WTC11 (cell line): ENCODE measurements around the gene VAMP2. TPM values are rescaled to one million over a fixed set of nuclear protein-coding genes. Genes with fewer than 3 reads are reported as not detected.

Source experiments
- ATAC-seq: fragments of 200-7000 bp; cut with Tn5 transposase; 2 replicates; pipeline ENCODE4 v1.10.0; 2021; ENCODE audit warnings: mild to moderate bottlenecking, moderate library complexity
- CTCF ChIA-PET: fragments of 300-600 bp; sonication (Branson Sonifier 250); formaldehyde crosslinking; loops from one replicate; lab custom pipeline; 2021; ENCODE audit warnings: antibody characterized with exemption; lab: Charles Lee
- POLR2A ChIA-PET: fragments of 350-600 bp; sonication (Branson Sonifier 250); formaldehyde crosslinking; loops from one replicate; lab custom pipeline; 2021; ENCODE audit warnings: antibody characterized with exemption; lab: Charles Lee
- DNase-seq: peaks from one replicate; pipeline ENCODE4 v3.0.0; 2021; ENCODE audit warnings: low spot score
- H3K27ac Mint-ChIP-seq: 2 replicates; pipeline ENCODE4 v1.8.0; 2021; ENCODE audit warnings: mixed read lengths
- H3K27me3 Mint-ChIP-seq: 2 replicates; pipeline ENCODE4 v1.8.0; 2021; ENCODE audit warnings: low read depth, mild to moderate bottlenecking, moderate library complexity, mixed read lengths
- H3K36me3 Mint-ChIP-seq: 2 replicates; pipeline ENCODE4 v1.8.0; 2021; ENCODE audit warnings: mixed read lengths
- H3K4me1 Mint-ChIP-seq: 2 replicates; pipeline ENCODE4 v1.8.0; 2022; ENCODE audit warnings: mixed read lengths
- H3K4me3 Mint-ChIP-seq: 2 replicates; pipeline ENCODE4 v1.8.0; 2021; ENCODE audit warnings: mild to moderate bottlenecking, moderate library complexity, mixed read lengths
- H3K9me3 Mint-ChIP-seq: 2 replicates; pipeline ENCODE4 v1.8.0; 2021; ENCODE audit warnings: mixed read lengths
- ATF1 ChIP-seq: sonication (generic); formaldehyde crosslinking; IDR thresholded peaks from 2 replicates; pipeline ENCODE4 v1.8.1; 2023; ENCODE audit warnings: mild to moderate bottlenecking, moderate library complexity, missing genetic modification reagents
- ATF2 ChIP-seq: sonication (generic); formaldehyde crosslinking; IDR thresholded peaks from 2 replicates; pipeline ENCODE4 v1.8.1; 2022; ENCODE audit warnings: low read depth, missing genetic modification reagents, borderline replicate concordance
- CBFB ChIP-seq: sonication (generic); formaldehyde crosslinking; IDR thresholded peaks from 2 replicates; pipeline ENCODE4 v1.8.1; 2022; ENCODE audit warnings: mild to moderate bottlenecking, low read depth, missing genetic modification reagents
- HMGXB4 ChIP-seq: sonication (generic); formaldehyde crosslinking; IDR thresholded peaks from 2 replicates; pipeline ENCODE4 v1.8.1; 2023; ENCODE audit warnings: mild to moderate bottlenecking, moderate library complexity, missing genetic modification reagents
- IRF2 ChIP-seq: sonication (generic); formaldehyde crosslinking; IDR thresholded peaks from 2 replicates; pipeline ENCODE4 v1.8.0; 2022; ENCODE audit warnings: low read depth, missing genetic modification reagents, borderline replicate concordance
- JAZF1 ChIP-seq: fragments of 250-450 bp; sonication (Bioruptor Pico); IDR thresholded peaks from 2 replicates; pipeline ENCODE4 v1.9.0; 2021; ENCODE audit warnings: moderate library complexity, mild to moderate bottlenecking, inconsistent platforms
- JUN ChIP-seq: sonication (generic); formaldehyde crosslinking; IDR thresholded peaks from 2 replicates; pipeline ENCODE4 v1.8.0; 2023; ENCODE audit warnings: mild to moderate bottlenecking, missing genetic modification reagents
- NFYB ChIP-seq: sonication (generic); formaldehyde crosslinking; conservative IDR thresholded peaks from 2 replicates; pipeline ENCODE4 v1.8.0; 2022; ENCODE audit warnings: low read depth, missing genetic modification reagents
- NR3C1 ChIP-seq: sonication (generic); formaldehyde crosslinking; conservative IDR thresholded peaks from 2 replicates; pipeline ENCODE4 v1.8.1; 2023; ENCODE audit warnings: low read depth, mild to moderate bottlenecking, missing genetic modification reagents
- RELA ChIP-seq: sonication (generic); formaldehyde crosslinking; IDR thresholded peaks from 2 replicates; pipeline ENCODE4 v1.8.1; 2022; ENCODE audit warnings: missing genetic modification reagents, mild to moderate bottlenecking, borderline replicate concordance
- SOX15 ChIP-seq: fragments of 250-450 bp; sonication (Bioruptor Pico); IDR thresholded peaks from 2 replicates; pipeline ENCODE4 v1.9.0; 2021; ENCODE audit warnings: mild to moderate bottlenecking
- STAT6 ChIP-seq: sonication (generic); formaldehyde crosslinking; conservative IDR thresholded peaks from 2 replicates; pipeline ENCODE4 v1.8.1; 2023; ENCODE audit warnings: mild to moderate bottlenecking, low read depth, missing genetic modification reagents, moderate library complexity
- TP53 ChIP-seq: sonication (generic); formaldehyde crosslinking; IDR thresholded peaks from 2 replicates; pipeline ENCODE4 v1.8.1; 2023; ENCODE audit warnings: mild to moderate bottlenecking, missing genetic modification reagents
- USF2 ChIP-seq: sonication (generic); formaldehyde crosslinking; IDR thresholded peaks from 2 replicates; pipeline ENCODE4 v1.8.1; 2023; ENCODE audit warnings: mild to moderate bottlenecking, missing genetic modification reagents, moderate library complexity
- ZNF121 ChIP-seq: sonication (generic); formaldehyde crosslinking; IDR thresholded peaks from 2 replicates; pipeline ENCODE4 v1.8.0; 2023; ENCODE audit warnings: missing genetic modification reagents
- ZNF138 ChIP-seq: sonication (generic); formaldehyde crosslinking; conservative IDR thresholded peaks from 2 replicates; pipeline ENCODE4 v1.8.1; 2022; ENCODE audit warnings: mild to moderate bottlenecking, moderate library complexity, missing genetic modification reagents
- ZNF416 ChIP-seq: fragments of 250-450 bp; sonication (Bioruptor Pico); IDR thresholded peaks from 2 replicates; pipeline ENCODE4 v1.9.0; 2021; ENCODE audit warnings: mild to moderate bottlenecking, inconsistent platforms
- ZNF425 ChIP-seq: fragments of 250-450 bp; sonication (Bioruptor Pico); conservative IDR thresholded peaks from 2 replicates; pipeline ENCODE4 v1.9.0; 2021; ENCODE audit warnings: mild to moderate bottlenecking
- ZNF532 ChIP-seq: fragments of 250-450 bp; sonication (Bioruptor Pico); IDR thresholded peaks from 2 replicates; pipeline ENCODE4 v1.9.0; 2021; ENCODE audit warnings: mild to moderate bottlenecking, borderline replicate concordance
- total RNA-seq: library from RNA; stranded (reverse); gene quantifications from 3 replicates; pipeline ENCODE4 v1.2.3, GENCODE V29; 2021

VAMP2 gene
- total RNA-seq, 1 experiment from 2014 or later, result 27.4 TPM

GRCh38 chr17:8131844-8132441, 30.8 kb downstream of the VAMP2 start:
- no peak overlapping the region for H3K27ac Mint-ChIP-seq
- H3K27me3 Mint-ChIP-seq, result peaks cover 33% of the 10 kb centered on the region
- DNase-seq (no peak), ATAC-seq (no peak)
- no peaks in the 10 kb centered on the region for H3K9me3 Mint-ChIP-seq
- no peak overlapping the region for H3K4me3 Mint-ChIP-seq
- H3K36me3 Mint-ChIP-seq, result no peaks in the 10 kb centered on the region
- TF ChIP-seq USF2, result no peak
- no peak for TF ChIP-seq NR3C1 (CRISPR knock-in tag)
- no peak for TF ChIP-seq SOX15 (CRISPR knock-in tag)
- no peak for TF ChIP-seq TP53 (CRISPR knock-in tag)
- TF ChIP-seq STAT6 (CRISPR knock-in tag), result no peak
- TF ChIP-seq ZNF138 (CRISPR knock-in tag), result no peak
- TF ChIP-seq IRF2 (CRISPR knock-in tag), result no peak
- no peak for TF ChIP-seq ATF2 (CRISPR knock-in tag)
- no peak for TF ChIP-seq JAZF1 (CRISPR knock-in tag)
- no peak for TF ChIP-seq HMGXB4 (CRISPR knock-in tag)
- TF ChIP-seq JUN (CRISPR knock-in tag), result no peak
- TF ChIP-seq RELA (CRISPR knock-in tag), result no peak
- no peak for TF ChIP-seq ZNF425
- no peak for TF ChIP-seq ATF1
- no peak for TF ChIP-seq ZNF532 (CRISPR knock-in tag)
- no peak for TF ChIP-seq CBFB (CRISPR knock-in tag)
- no peak for TF ChIP-seq ZNF416 (CRISPR knock-in tag)
- TF ChIP-seq ZNF121, result no peak
- TF ChIP-seq NFYB, result no peak
- ChIA-PET CTCF (interaction anchor here (0.6 to 2.2 kb wide), 4 partner anchors 11 to 58 kb away, joined by 5 to 9 read pairs (median 8); no protein-coding TSS in a partner anchor), POLR2A (no interaction called here)
- peaks cover 23% of the 10 kb centered on the region for H3K4me1 Mint-ChIP-seq
